ENCODE measurements around the gene TNRC6C. TPM values are rescaled to one million over a fixed set of nuclear protein-coding genes. Genes with fewer than 3 reads are reported as not detected.
A peak's percentile ranks its signal among the peaks of the same experiment; 100 is the strongest.

The TNRC6C gene
- total RNA-seq, 1 donor, result 6.2 TPM

- no peaks in the 10 kb centered on the region for H3K9me3 ChIP-seq (ENCODE audit: low read depth, low read length)
- peaks cover 5% of the 10 kb centered on the region for H3K27me3 ChIP-seq (ENCODE audit: insufficient read depth, low read length)
- H3K36me3 ChIP-seq (ENCODE audit: insufficient read depth, low read length), result no peaks in the 10 kb centered on the region
- no peak overlapping the region for H3K27ac ChIP-seq (ENCODE audit: low read depth, low read length)
- H3K4me1 ChIP-seq (ENCODE audit: insufficient read depth, low read length), result no peaks in the 10 kb centered on the region
- peak; percentile 57 for DNase-seq (ENCODE audit: insufficient read length, low spot score, missing footprints)
- H3K79me2 ChIP-seq (ENCODE audit: insufficient read depth, low read length), result no peaks in the 10 kb centered on the region
- H2AFZ ChIP-seq (ENCODE audit: low read length), result no peak overlapping the region
- no peaks in the 10 kb centered on the region for H4K20me1 ChIP-seq (ENCODE audit: insufficient read depth, low read length)
- H3K4me2 ChIP-seq (ENCODE audit: insufficient read depth, low read length), result no peak overlapping the region
- H3K4me3 ChIP-seq (ENCODE audit: insufficient read depth, low read length), result no peak overlapping the region
- TF ChIP-seq CTCF (IDR thresholded peaks at IDR 0.05; ENCODE audit: extremely low read depth, low read depth, low read length), result no peak
Observed at GRCh38 chr17:78151514-78152008, 193.1 kb downstream of the TNRC6C start.

- no peak overlapping the region for H3K4me2 ChIP-seq (ENCODE audit: insufficient read depth, low read length)
- H3K27ac ChIP-seq (ENCODE audit: low read depth, low read length), result no peak overlapping the region
- H3K36me3 ChIP-seq (ENCODE audit: insufficient read depth, low read length), result no peaks in the 10 kb centered on the region
- no peak overlapping the region for H3K4me3 ChIP-seq (ENCODE audit: insufficient read depth, low read length)
- TF ChIP-seq CTCF (IDR thresholded peaks at IDR 0.05; ENCODE audit: extremely low read depth, low read depth, low read length), result no peak
- H2AFZ ChIP-seq (ENCODE audit: low read length), result no peak overlapping the region
- DNase-seq (ENCODE audit: insufficient read length, low spot score, missing footprints), result peak; percentile 79
- no peaks in the 10 kb centered on the region for H3K27me3 ChIP-seq (ENCODE audit: insufficient read depth, low read length)
- H3K9me3 ChIP-seq (ENCODE audit: low read depth, low read length), result no peaks in the 10 kb centered on the region
- no peaks in the 10 kb centered on the region for H3K79me2 ChIP-seq (ENCODE audit: insufficient read depth, low read length)
- H3K4me1 ChIP-seq (ENCODE audit: insufficient read depth, low read length), result no peaks in the 10 kb centered on the region
- H4K20me1 ChIP-seq (ENCODE audit: insufficient read depth, low read length), result no peaks in the 10 kb centered on the region
Observed at GRCh38 chr17:78154903-78155811, 196.7 kb downstream of the TNRC6C start.

Small RNAs within 50 kb of the gene (small RNA-seq; reads per million reads assigned to genes)
- gene RNU1-80P (not detected), gene RNU6-625P (not detected)

Other genes starting within 250 kb of the TNRC6C start
- gene TMC6, start 170.1 kb downstream of the TNRC6C start, total RNA-seq, result under 0.01 TPM in 1 of 2 replicates, not detected in the other
- not detected in 2 replicates for gene TMC8, start 172.1 kb downstream of the TNRC6C start, total RNA-seq
- not detected in 2 replicates for gene C17orf99, start 187.7 kb downstream of the TNRC6C start, total RNA-seq
- gene SYNGR2, start 209.9 kb downstream of the TNRC6C start, total RNA-seq, result 1.5 and 3.3 TPM in 2 replicates
- 17.7 and 23.9 TPM in 2 replicates for gene TK1, start 228.3 kb downstream of the TNRC6C start, total RNA-seq
- gene AFMID, start 228.7 kb downstream of the TNRC6C start, total RNA-seq, result 20.0 and 23.2 TPM in 2 replicates

Data from osteoblast (primary cell).